ENCODE measurements around the gene CASP9.
"Not testable (repeated sequence)": the region's sequence is repeated elsewhere in the genome, so short reads cannot be mapped to it uniquely, and the experiment has no call there.

The CASP9 gene

GRCh38 chr1:15525050-15526020 lies 1.3 kb upstream of the CASP9 start:
- no peak for DNase-seq (ENCODE audit: extremely low read depth, insufficient read length)
- Histone ChIP-seq H3K4me3 (replicated peaks; ENCODE audit: low read depth, low read length) (peak overlapping the region; percentile 60), H3K27me3 (replicated peaks; ENCODE audit: control insufficient read depth, insufficient read depth, low read length) (no peaks in the 10 kb centered on the region), H3K36me3 (ENCODE audit: control insufficient read depth, insufficient read depth, low read length) (no peaks in the 10 kb centered on the region)
- TF ChIP-seq CTCF (IDR thresholded peaks at IDR 0.05; ENCODE audit: insufficient read depth, low read length, poor library complexity, severe bottlenecking): no peak

- H3K4me3 ChIP-seq (replicated peaks; ENCODE audit: low read depth, low read length): peak overlapping the region; percentile 80
- peak; percentile 96 for DNase-seq (ENCODE audit: extremely low read depth, insufficient read length)
- no peaks in the 10 kb centered on the region for H3K36me3 ChIP-seq (ENCODE audit: control insufficient read depth, insufficient read depth, low read length)
- no peaks in the 10 kb centered on the region for H3K27me3 ChIP-seq (replicated peaks; ENCODE audit: control insufficient read depth, insufficient read depth, low read length)
- TF ChIP-seq CTCF (IDR thresholded peaks at IDR 0.05; ENCODE audit: insufficient read depth, low read length, poor library complexity, severe bottlenecking): no peak
Observed at GRCh38 chr1:15524283-15525049, 451 bp upstream of the CASP9 start.

- Histone ChIP-seq H3K36me3 (ENCODE audit: control insufficient read depth, insufficient read depth, low read length) (no peaks in the 10 kb centered on the region), H3K4me3 (replicated peaks; ENCODE audit: low read depth, low read length) (peak overlapping the region; percentile 80), H3K27me3 (replicated peaks; ENCODE audit: control insufficient read depth, insufficient read depth, low read length) (no peaks in the 10 kb centered on the region)
- no peak for TF ChIP-seq CTCF (IDR thresholded peaks at IDR 0.05; ENCODE audit: insufficient read depth, low read length, poor library complexity, severe bottlenecking)
- DNase-seq (ENCODE audit: extremely low read depth, insufficient read length): no peak
Observed at GRCh38 chr1:15523104-15524020, 653 bp downstream of the CASP9 start.

GRCh38 chr1:15522551-15522950 lies 1.5 kb downstream of the CASP9 start:
- H3K4me3 ChIP-seq (replicated peaks; ENCODE audit: low read depth, low read length): no peak overlapping the region
- no peak for DNase-seq (ENCODE audit: extremely low read depth, insufficient read length)
- no peaks in the 10 kb centered on the region for H3K27me3 ChIP-seq (replicated peaks; ENCODE audit: control insufficient read depth, insufficient read depth, low read length)
- no peak for TF ChIP-seq CTCF (IDR thresholded peaks at IDR 0.05; ENCODE audit: insufficient read depth, low read length, poor library complexity, severe bottlenecking)
- peaks cover 2% of the 10 kb centered on the region; the same call in 1 of the 2 replicates for H3K36me3 ChIP-seq (ENCODE audit: control insufficient read depth, insufficient read depth, low read length)

GRCh38 chr1:15521206-15521906 lies 2.7 kb downstream of the CASP9 start:
- not testable (repeated sequence) for H3K4me3 ChIP-seq (replicated peaks; ENCODE audit: low read depth, low read length); DNase-seq (ENCODE audit: extremely low read depth, insufficient read length); H3K27me3 ChIP-seq (replicated peaks; ENCODE audit: control insufficient read depth, insufficient read depth, low read length); H3K36me3 ChIP-seq (ENCODE audit: control insufficient read depth, insufficient read depth, low read length)
